Vagina (tissue), 2 donors: ENCODE measurements around the gene ITPKB. TPM values are rescaled to one million over a fixed set of nuclear protein-coding genes. Genes with fewer than 3 reads are reported as not detected.
"Not testable (repeated sequence)": the region's sequence is repeated elsewhere in the genome, so short reads cannot be mapped to it uniquely, and the experiment has no call there.

ENCODE experiments used
- DNase-seq, 2 donors: peaks; one replicate each; pipeline ENCODE4 v3.0.0-alpha.2; 2017; ENCODE audit errors: extremely low spot score in 2 of 2
- H3K27ac ChIP-seq: fragments of 200-600 bp; sonication (generic); one replicate; pipeline ENCODE4 v1.5.1; 2019
- H3K27me3 ChIP-seq: fragments of 200-600 bp; sonication (generic); one replicate; pipeline ENCODE4 v1.5.1; 2019
- H3K36me3 ChIP-seq, 2 donors: fragments of 200-600 bp; sonication (generic); one replicate each; pipeline ENCODE4 v1.5.1; 2017 to 2019
- H3K4me1 ChIP-seq: fragments of 200-600 bp; sonication (generic); one replicate; pipeline ENCODE4 v1.5.1; 2019
- H3K4me3 ChIP-seq, 2 donors: fragments of 200-600 bp; sonication (generic); 1 replicate in 1 of 2; 2 replicates in 1 of 2; pipeline ENCODE4 v1.5.1; 2016 to 2019
- H3K9me3 ChIP-seq: fragments of 200-600 bp; sonication (generic); one replicate; pipeline ENCODE4 v1.5.1; 2019
- POLR2A ChIP-seq, 2 donors: fragments of 450-650 bp; IDR thresholded peaks; one replicate each; pipeline ENCODE4 v1.6.1; 2017; ENCODE audit warnings: antibody characterized with exemption in 2 of 2, mild to moderate bottlenecking in 2 of 2, moderate library complexity in 2 of 2
- POLR2AphosphoS5 ChIP-seq, 2 donors: sonication (generic); formaldehyde crosslinking; IDR thresholded peaks; one replicate each; pipeline ENCODE4 v1.9.0; 2017; ENCODE audit warnings: antibody characterized with exemption in 2 of 2, mild to moderate bottlenecking in 2 of 2, low read depth in 1 of 2; ENCODE audit not compliant: insufficient read depth in 1 of 2
- intact Hi-C: fragments of 100-400 bp; cut with DNase I; formaldehyde crosslinking; loops from one replicate; pipeline ENCODE4 v1.15.1; 2023
- total RNA-seq: library from RNA; depleted of rRNA; stranded (reverse); fragments of >200 nt; gene quantifications from one replicate; pipeline ENCODE4 v1.2.3, GENCODE V29; 2016
- TF ChIP-seq, protein P1 (sequence below), 3 experiments: fragments of 450-650 bp in 2 of 3; fragments of 200-600 bp in 1 of 3; sonication (generic) in 1 of 3; IDR thresholded peaks; one replicate each; pipeline ENCODE4 v1.5.1; 2017 to 2019; ENCODE audit warnings: antibody characterized with exemption in 3 of 3, mild to moderate bottlenecking in 2 of 3, moderate library complexity in 2 of 3

ITPKB gene
- total RNA-seq, 1 donor from 2014 or later = 31.7 TPM

DNA sequence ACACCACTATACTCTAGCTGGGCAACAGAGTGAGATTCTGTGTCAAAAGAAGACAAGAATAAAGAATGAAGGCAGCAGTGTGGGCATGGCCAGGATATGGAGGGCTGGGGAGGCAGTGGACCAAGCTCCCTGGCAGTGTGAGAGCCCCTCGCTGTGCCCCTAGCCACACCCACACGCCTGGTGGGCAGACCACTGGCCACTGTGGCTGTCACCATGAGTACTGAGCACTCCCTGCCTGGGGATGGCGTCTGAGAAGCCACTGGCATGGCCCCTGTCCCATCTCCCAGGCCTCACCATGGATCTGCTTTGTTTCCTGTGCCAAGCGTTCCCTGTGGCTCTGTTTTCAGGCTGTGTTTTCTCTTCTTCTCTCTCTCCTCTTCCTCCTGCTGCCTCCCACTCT is 138.8 kb downstream of the ITPKB start:
- TF ChIP-seq POLR2A (IDR thresholded peaks at IDR 0.05) (no peak), POLR2AphosphoS5 (IDR thresholded peaks at IDR 0.05; ENCODE audit: insufficient read depth in 1 of 2, low read depth in 1 of 2) (no peak)
- TF ChIP-seq, protein P1, sequence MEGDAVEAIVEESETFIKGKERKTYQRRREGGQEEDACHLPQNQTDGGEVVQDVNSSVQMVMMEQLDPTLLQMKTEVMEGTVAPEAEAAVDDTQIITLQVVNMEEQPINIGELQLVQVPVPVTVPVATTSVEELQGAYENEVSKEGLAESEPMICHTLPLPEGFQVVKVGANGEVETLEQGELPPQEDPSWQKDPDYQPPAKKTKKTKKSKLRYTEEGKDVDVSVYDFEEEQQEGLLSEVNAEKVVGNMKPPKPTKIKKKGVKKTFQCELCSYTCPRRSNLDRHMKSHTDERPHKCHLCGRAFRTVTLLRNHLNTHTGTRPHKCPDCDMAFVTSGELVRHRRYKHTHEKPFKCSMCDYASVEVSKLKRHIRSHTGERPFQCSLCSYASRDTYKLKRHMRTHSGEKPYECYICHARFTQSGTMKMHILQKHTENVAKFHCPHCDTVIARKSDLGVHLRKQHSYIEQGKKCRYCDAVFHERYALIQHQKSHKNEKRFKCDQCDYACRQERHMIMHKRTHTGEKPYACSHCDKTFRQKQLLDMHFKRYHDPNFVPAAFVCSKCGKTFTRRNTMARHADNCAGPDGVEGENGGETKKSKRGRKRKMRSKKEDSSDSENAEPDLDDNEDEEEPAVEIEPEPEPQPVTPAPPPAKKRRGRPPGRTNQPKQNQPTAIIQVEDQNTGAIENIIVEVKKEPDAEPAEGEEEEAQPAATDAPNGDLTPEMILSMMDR (IDR thresholded peaks at IDR 0.05) = no peak
- Histone ChIP-seq H3K27ac (no peak overlapping the region), H3K4me3 (no peak overlapping the region), H3K27me3 (no peaks in the 10 kb centered on the region), H3K4me1 (peaks cover 38% of the 10 kb centered on the region), H3K9me3 (no peaks in the 10 kb centered on the region), H3K36me3 (no peaks in the 10 kb centered on the region)
- intact Hi-C loops = no loop called here
- no peak for DNase-seq

- Histone ChIP-seq H3K4me3 (no peak overlapping the region), H3K27me3 (no peaks in the 10 kb centered on the region), H3K27ac (no peak overlapping the region), H3K36me3 (no peaks in the 10 kb centered on the region), H3K9me3 (no peaks in the 10 kb centered on the region), H3K4me1 (peaks cover 33% of the 10 kb centered on the region)
- DNase-seq = no peak
- intact Hi-C loops = no loop called here
- TF ChIP-seq, protein P1 (IDR thresholded peaks at IDR 0.05) = no peak
- TF ChIP-seq POLR2AphosphoS5 (IDR thresholded peaks at IDR 0.05; ENCODE audit: insufficient read depth in 1 of 2, low read depth in 1 of 2) (no peak), POLR2A (IDR thresholded peaks at IDR 0.05) (no peak)
Measured at GRCh38 chr1:226599636-226600238, 139.3 kb downstream of the ITPKB start.

DNA sequence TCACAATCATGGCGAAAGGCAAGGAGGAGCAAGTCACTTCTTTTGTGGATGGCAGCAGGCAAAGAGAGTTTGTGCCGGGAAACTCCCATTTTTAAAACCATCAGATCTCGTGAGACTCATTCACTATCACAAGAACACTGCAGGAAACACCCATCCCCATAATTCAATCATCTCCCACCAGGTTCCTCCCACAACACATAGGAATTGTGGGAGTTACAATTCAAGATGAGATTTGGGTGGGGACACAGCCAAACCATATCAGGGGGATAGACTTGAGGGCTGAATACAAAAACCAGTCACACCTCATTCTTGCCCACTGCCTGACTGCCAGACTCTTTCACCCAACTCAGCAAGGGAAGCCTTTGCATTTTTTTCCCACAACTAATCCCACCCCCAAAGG is 140.1 kb downstream of the ITPKB start:
- intact Hi-C loops, H3K36me3 ChIP-seq, H3K27me3 ChIP-seq, DNase-seq, H3K4me3 ChIP-seq, H3K27ac ChIP-seq, H3K9me3 ChIP-seq: not testable (repeated sequence)
- H3K4me1 ChIP-seq = peaks cover 25% of the 10 kb centered on the region

DNA sequence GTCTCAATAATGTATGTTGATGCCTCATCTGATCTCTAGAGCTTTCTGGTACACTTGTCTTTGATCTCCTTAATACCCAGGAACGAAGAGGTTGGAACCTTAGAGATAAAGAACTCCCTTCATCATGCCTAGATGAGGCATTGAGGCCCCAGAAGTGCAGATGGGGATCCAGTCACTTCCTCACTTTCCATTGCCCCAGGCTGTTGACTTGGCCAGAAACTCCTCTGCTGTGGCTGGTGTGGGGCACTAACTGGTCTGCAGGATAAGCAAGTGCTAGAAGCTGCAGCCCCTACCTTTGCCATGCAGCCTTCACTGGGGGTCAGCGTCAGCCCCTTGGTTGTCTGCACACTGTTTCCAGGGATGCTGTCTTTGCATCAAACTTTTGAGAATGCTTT is 140.6 kb downstream of the ITPKB start:
- H3K9me3 ChIP-seq = no peaks in the 10 kb centered on the region
- no peak for DNase-seq
- intact Hi-C loops = no loop called here
- H3K4me3 ChIP-seq = no peak overlapping the region
- no peak overlapping the region for H3K27ac ChIP-seq
- H3K27me3 ChIP-seq = no peaks in the 10 kb centered on the region
- TF ChIP-seq POLR2AphosphoS5 (IDR thresholded peaks at IDR 0.05; ENCODE audit: insufficient read depth in 1 of 2, low read depth in 1 of 2) = no peak
- TF ChIP-seq, protein P1 (IDR thresholded peaks at IDR 0.05) = no peak
- TF ChIP-seq POLR2A (IDR thresholded peaks at IDR 0.05) = no peak
- H3K4me1 ChIP-seq = peaks cover 20% of the 10 kb centered on the region
- H3K36me3 ChIP-seq = no peaks in the 10 kb centered on the region

- intact Hi-C loops = no loop called here
- H3K9me3 ChIP-seq = no peaks in the 10 kb centered on the region
- no peak for TF ChIP-seq POLR2AphosphoS5 (IDR thresholded peaks at IDR 0.05; ENCODE audit: insufficient read depth in 1 of 2, low read depth in 1 of 2)
- no peak for TF ChIP-seq POLR2A (IDR thresholded peaks at IDR 0.05)
- TF ChIP-seq, protein P1 (IDR thresholded peaks at IDR 0.05) = no peak
- H3K27me3 ChIP-seq = no peaks in the 10 kb centered on the region
- no peaks in the 10 kb centered on the region for H3K36me3 ChIP-seq
- H3K27ac ChIP-seq = no peak overlapping the region
- no peak overlapping the region for H3K4me3 ChIP-seq
- DNase-seq = no peak
- peaks cover 14% of the 10 kb centered on the region for H3K4me1 ChIP-seq
Measured at GRCh38 chr1:226597616-226598454, 141.2 kb downstream of the ITPKB start.
